SW480 (cell line): ENCODE measurements around the gene CALR3.
"Not testable (repeated sequence)": the region's sequence is repeated elsewhere in the genome, so short reads cannot be mapped to it uniquely, and the experiment has no call there.

Experiments
- DNase-seq: peaks from one replicate; pipeline ENCODE4 v3.0.0-alpha.2; 2016; ENCODE audit warnings: low spot score

Gene CALR3

GRCh38 chr19:16495982-16496612 is at the start of gene CALR3, which contains the start of gene C19orf44:
CALR3 (minus strand) TSS chr19:16496167; CDS start chr19:16496129, 38 bp downstream.
C19orf44 (plus strand) TSS chr19:16496394; CDS start chr19:16500793, 4,399 bp downstream.
- peak; percentile 97 for DNase-seq

GRCh38 chr19:16544473-16545231 is 48.7 kb upstream of the CALR3 start:
- DNase-seq: no peak

- DNase-seq: not testable (repeated sequence)
Measured at GRCh38 chr19:16543734-16544133, 47.8 kb upstream of the CALR3 start.

- DNase-seq: no peak
Measured at GRCh38 chr19:16542910-16543472, 47.0 kb upstream of the CALR3 start.

GRCh38 chr19:16542045-16542909 is 46.3 kb upstream of the CALR3 start, which contains the start of gene CHERP:
CHERP (minus strand) TSS chr19:16542437; CDS start chr19:16542378, 59 bp downstream.
- peak; percentile 94 for DNase-seq

GRCh38 chr19:16541526-16542044 is 45.6 kb upstream of the CALR3 start:
- no peak for DNase-seq

GRCh38 chr19:16540948-16541347 is 45.0 kb upstream of the CALR3 start:
- no peak for DNase-seq

GRCh38 chr19:16537111-16537510 is 41.1 kb upstream of the CALR3 start:
- DNase-seq: no peak

- DNase-seq: no peak
Measured at GRCh38 chr19:16536130-16536529, 40.2 kb upstream of the CALR3 start.

GRCh38 chr19:16535381-16535780 is 39.4 kb upstream of the CALR3 start:
- DNase-seq: no peak

- no peak for DNase-seq
Measured at GRCh38 chr19:16532440-16533234, 36.7 kb upstream of the CALR3 start.

- DNase-seq: no peak
Measured at GRCh38 chr19:16531380-16531669, 35.4 kb upstream of the CALR3 start.

- no peak for DNase-seq
Measured at GRCh38 chr19:16530540-16531379, 34.8 kb upstream of the CALR3 start.

- DNase-seq: no peak
Measured at GRCh38 chr19:16529466-16530144, 33.6 kb upstream of the CALR3 start.

- no peak for DNase-seq
Measured at GRCh38 chr19:16527971-16528521, 32.1 kb upstream of the CALR3 start.

GRCh38 chr19:16527334-16527935 is 31.5 kb upstream of the CALR3 start:
- no peak for DNase-seq

GRCh38 chr19:16525751-16526481 is 29.9 kb upstream of the CALR3 start:
- DNase-seq: no peak
